HepG2 (cell line): Measurements from ENCODE around the gene ENTREP3. TPM values are rescaled to one million over a fixed set of nuclear protein-coding genes. Genes with fewer than 3 reads are reported as not detected.
A peak's percentile ranks its signal among the peaks of the same experiment; 100 is the strongest.

Source experiments
- BRCA1 ChIP-seq: sonication (generic); formaldehyde crosslinking; IDR thresholded peaks from 2 replicates; pipeline ENCODE4 v1.4.0; 2020; ENCODE audit warnings: missing genetic modification reagents
- CBX1 ChIP-seq: IDR thresholded peaks from one replicate; pipeline ENCODE4 v1.6.1; 2016; ENCODE audit warnings: antibody characterized with exemption, low read depth
- CENPX ChIP-seq: sonication (generic); formaldehyde crosslinking; IDR thresholded peaks from 2 replicates; pipeline ENCODE4 v1.9.0; 2021; ENCODE audit warnings: mild to moderate bottlenecking, missing genetic modification reagents, moderate library complexity
- DMAP1 ChIP-seq: IDR thresholded peaks from 2 replicates; pipeline ENCODE4 v1.6.1; 2016
- DR1 ChIP-seq: sonication (generic); formaldehyde crosslinking; IDR thresholded peaks from 2 replicates; pipeline ENCODE4 v1.8.0; 2021; ENCODE audit warnings: mild to moderate bottlenecking, missing genetic modification reagents, inconsistent platforms
- ESRRA ChIP-seq: sonication (generic); formaldehyde crosslinking; IDR thresholded peaks from 2 replicates; pipeline ENCODE4 v1.5.1; 2020; ENCODE audit warnings: mild to moderate bottlenecking, low read depth, missing genetic modification reagents
- HHEX ChIP-seq: IDR thresholded peaks from 2 replicates; pipeline ENCODE4 v1.6.1; 2016; ENCODE audit warnings: control low read depth
- KLF11 ChIP-seq: IDR thresholded peaks from 2 replicates; pipeline ENCODE4 v1.6.1; 2016; ENCODE audit warnings: missing compliant biosample characterization
- MBD4 ChIP-seq: IDR thresholded peaks from 2 replicates; pipeline ENCODE4 v1.6.1; 2012; ENCODE audit warnings: low read length, inconsistent platforms, borderline replicate concordance
- NFIC ChIP-seq: IDR thresholded peaks from 2 replicates; pipeline ENCODE4 v1.6.1; 2012; ENCODE audit warnings: mild to moderate bottlenecking, low read length, inconsistent platforms
- NFRKB ChIP-seq: fragments of 450-650 bp; IDR thresholded peaks from 2 replicates; pipeline ENCODE4 v1.6.1; 2017
- NR3C1 ChIP-seq: sonication (generic); formaldehyde crosslinking; IDR thresholded peaks from 2 replicates; pipeline ENCODE4 v1.4.0; 2020; ENCODE audit warnings: missing genetic modification reagents
- ZBTB7A ChIP-seq: sonication (generic); formaldehyde crosslinking; IDR thresholded peaks from 2 replicates; pipeline ENCODE4 v1.8.0; 2022; ENCODE audit warnings: mild to moderate bottlenecking, missing genetic modification reagents
- ZNF205 ChIP-seq: IDR thresholded peaks from 2 replicates; pipeline ENCODE4 v1.6.1; 2018; ENCODE audit warnings: missing biosample characterization, missing genetic modification reagents
- ZNF460 ChIP-seq: sonication (generic); formaldehyde crosslinking; IDR thresholded peaks from 2 replicates; pipeline ENCODE4 v1.5.1; 2020; ENCODE audit warnings: missing genetic modification reagents, mild to moderate bottlenecking, borderline replicate concordance
- polyA plus RNA-seq, 8 experiments: library from polyadenylated mRNA; depleted of rRNA in 3 of 8; stranded (reverse) in 7 of 8; unstranded in 1 of 8; fragments of >200 nt; fragmentation: Illumina TruSeq in 4 of 8; extraction: Trizol in 4 of 8; gene quantifications; 2 replicates each; pipeline versions ENCODE4 v1.2.1 to v1.2.3, GENCODE V29; 2011 to 2016; ENCODE audit warnings: low read depth in 4 of 8, missing spikeins in 1 of 8, mixed read lengths in 1 of 8; ENCODE audit not compliant: insufficient read depth in 1 of 8
- total RNA-seq, 5 experiments: library from RNA; depleted of rRNA; stranded (reverse); fragments of >200 nt; fragmentation: Illumina TruSeq; extraction: Trizol; gene quantifications; 2 replicates each; pipeline ENCODE4 v1.2.3, GENCODE V29; 2016; ENCODE audit warnings: low read depth in 1 of 5
- TF ChIP-seq, protein P1 (sequence below): sonication (generic); formaldehyde crosslinking; IDR thresholded peaks from 2 replicates; pipeline ENCODE4 v1.4.0; 2020; ENCODE audit warnings: missing genetic modification reagents
- TF ChIP-seq, protein P2 (sequence below): IDR thresholded peaks from 2 replicates; pipeline ENCODE4 v1.6.1; 2012; ENCODE audit warnings: inconsistent platforms
- TF ChIP-seq, protein P3 (sequence below): sonication (generic); formaldehyde crosslinking; IDR thresholded peaks from 2 replicates; pipeline ENCODE4 v1.4.0; 2020; ENCODE audit warnings: mild to moderate bottlenecking, missing genetic modification reagents
- TF ChIP-seq, protein P4 (sequence below): IDR thresholded peaks from 2 replicates; pipeline ENCODE4 v1.6.1; 2012; ENCODE audit warnings: low read depth, low read length, improper control_type of control experiment
- TF ChIP-seq, protein P5 (sequence below): sonication (generic); formaldehyde crosslinking; IDR thresholded peaks from 2 replicates; pipeline ENCODE4 v1.5.1; 2020; ENCODE audit warnings: missing genetic modification reagents, mild to moderate bottlenecking, borderline replicate concordance

ENTREP3 gene
- total and polyA plus RNA-seq, 2 of the 13 experiments (the other 11 are each of a cell fraction or from before 2014, with no cell fraction given) = 4.1 to 9.9 TPM

DNA sequence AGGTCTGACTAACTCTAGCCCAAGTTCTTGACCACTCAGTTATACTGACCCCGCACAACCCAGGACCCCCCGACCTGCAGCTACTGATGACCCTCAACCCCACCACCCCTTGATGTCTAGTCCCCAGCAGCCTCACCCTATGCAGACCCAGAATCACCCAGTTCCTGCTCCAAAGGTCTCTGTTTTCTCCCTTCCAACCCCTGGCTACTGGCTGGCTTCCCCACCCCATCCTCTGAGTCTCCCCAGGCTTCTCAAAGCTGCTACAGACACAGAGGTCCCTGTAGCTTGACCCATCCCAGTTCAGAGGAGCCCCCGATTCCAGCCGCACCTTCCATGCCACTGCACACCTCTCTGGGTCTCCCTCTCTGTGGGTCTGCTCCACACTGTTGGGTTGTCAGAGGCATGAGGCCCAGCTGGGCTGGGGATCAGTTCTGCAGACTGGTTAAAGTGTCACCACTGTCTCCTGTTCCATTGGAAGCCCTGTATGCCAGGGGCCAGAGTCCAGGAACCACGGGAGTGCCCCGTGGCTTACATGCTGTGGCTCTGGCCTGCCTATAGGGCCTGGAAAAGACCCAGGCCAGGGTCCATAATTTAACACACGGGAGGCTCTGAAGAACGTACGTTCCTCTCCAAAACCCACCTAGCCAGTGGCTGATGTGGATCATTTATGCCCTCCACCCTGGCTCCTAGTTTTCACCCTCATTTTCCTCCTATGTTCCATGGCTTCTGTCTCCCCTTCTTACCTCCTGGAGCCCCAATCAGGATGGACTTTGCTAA lies 45.5 kb upstream of the ENTREP3 start (continued):
- TF ChIP-seq, protein P1, sequence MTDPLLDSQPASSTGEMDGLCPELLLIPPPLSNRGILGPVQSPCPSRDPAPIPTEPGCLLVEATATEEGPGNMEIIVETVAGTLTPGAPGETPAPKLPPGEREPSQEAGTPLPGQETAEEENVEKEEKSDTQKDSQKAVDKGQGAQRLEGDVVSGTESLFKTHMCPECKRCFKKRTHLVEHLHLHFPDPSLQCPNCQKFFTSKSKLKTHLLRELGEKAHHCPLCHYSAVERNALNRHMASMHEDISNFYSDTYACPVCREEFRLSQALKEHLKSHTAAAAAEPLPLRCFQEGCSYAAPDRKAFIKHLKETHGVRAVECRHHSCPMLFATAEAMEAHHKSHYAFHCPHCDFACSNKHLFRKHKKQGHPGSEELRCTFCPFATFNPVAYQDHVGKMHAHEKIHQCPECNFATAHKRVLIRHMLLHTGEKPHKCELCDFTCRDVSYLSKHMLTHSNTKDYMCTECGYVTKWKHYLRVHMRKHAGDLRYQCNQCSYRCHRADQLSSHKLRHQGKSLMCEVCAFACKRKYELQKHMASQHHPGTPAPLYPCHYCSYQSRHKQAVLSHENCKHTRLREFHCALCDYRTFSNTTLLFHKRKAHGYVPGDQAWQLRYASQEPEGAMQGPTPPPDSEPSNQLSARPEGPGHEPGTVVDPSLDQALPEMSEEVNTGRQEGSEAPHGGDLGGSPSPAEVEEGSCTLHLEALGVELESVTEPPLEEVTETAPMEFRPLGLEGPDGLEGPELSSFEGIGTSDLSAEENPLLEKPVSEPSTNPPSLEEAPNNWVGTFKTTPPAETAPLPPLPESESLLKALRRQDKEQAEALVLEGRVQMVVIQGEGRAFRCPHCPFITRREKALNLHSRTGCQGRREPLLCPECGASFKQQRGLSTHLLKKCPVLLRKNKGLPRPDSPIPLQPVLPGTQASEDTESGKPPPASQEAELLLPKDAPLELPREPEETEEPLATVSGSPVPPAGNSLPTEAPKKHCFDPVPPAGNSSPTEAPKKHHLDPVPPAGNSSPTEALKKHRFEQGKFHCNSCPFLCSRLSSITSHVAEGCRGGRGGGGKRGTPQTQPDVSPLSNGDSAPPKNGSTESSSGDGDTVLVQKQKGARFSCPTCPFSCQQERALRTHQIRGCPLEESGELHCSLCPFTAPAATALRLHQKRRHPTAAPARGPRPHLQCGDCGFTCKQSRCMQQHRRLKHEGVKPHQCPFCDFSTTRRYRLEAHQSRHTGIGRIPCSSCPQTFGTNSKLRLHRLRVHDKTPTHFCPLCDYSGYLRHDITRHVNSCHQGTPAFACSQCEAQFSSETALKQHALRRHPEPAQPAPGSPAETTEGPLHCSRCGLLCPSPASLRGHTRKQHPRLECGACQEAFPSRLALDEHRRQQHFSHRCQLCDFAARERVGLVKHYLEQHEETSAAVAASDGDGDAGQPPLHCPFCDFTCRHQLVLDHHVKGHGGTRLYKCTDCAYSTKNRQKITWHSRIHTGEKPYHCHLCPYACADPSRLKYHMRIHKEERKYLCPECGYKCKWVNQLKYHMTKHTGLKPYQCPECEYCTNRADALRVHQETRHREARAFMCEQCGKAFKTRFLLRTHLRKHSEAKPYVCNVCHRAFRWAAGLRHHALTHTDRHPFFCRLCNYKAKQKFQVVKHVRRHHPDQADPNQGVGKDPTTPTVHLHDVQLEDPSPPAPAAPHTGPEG (CRISPR knock-in tag) = 0 out of 2 replicates have a peak, but pooled peaks have one; percentile 49
- TF ChIP-seq, protein P2, sequence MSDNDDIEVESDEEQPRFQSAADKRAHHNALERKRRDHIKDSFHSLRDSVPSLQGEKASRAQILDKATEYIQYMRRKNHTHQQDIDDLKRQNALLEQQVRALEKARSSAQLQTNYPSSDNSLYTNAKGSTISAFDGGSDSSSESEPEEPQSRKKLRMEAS = peak; percentile 92
- TF ChIP-seq DR1 (peak; percentile 92), ZNF205 (CRISPR knock-in tag) (peak; percentile 41; the same call in 1 of the 2 replicates), HHEX (CRISPR knock-in tag) (no peak), CENPX (no peak), NFIC (peak; percentile 23; the same call in 1 of the 2 replicates), NR3C1 (CRISPR knock-in tag) (no peak), CBX1 (no peak), BRCA1 (CRISPR knock-in tag) (peak; percentile 73; the same call in 1 of the 2 replicates), ZNF460 (CRISPR knock-in tag) (peak; percentile 74; the same call in 1 of the 2 replicates), DMAP1 (peak; percentile 61), ESRRA (CRISPR knock-in tag) (peak; percentile 81; the same call in 1 of the 2 replicates), NFRKB (no peak), MBD4 (peak; percentile 67; the same call in 1 of the 2 replicates), ZBTB7A (CRISPR knock-in tag) (peak; percentile 76; the same call in 1 of the 2 replicates), KLF11 (CRISPR knock-in tag) (0 out of 2 replicates have a peak, but pooled peaks have one; percentile 41)
- TF ChIP-seq, protein P3, sequence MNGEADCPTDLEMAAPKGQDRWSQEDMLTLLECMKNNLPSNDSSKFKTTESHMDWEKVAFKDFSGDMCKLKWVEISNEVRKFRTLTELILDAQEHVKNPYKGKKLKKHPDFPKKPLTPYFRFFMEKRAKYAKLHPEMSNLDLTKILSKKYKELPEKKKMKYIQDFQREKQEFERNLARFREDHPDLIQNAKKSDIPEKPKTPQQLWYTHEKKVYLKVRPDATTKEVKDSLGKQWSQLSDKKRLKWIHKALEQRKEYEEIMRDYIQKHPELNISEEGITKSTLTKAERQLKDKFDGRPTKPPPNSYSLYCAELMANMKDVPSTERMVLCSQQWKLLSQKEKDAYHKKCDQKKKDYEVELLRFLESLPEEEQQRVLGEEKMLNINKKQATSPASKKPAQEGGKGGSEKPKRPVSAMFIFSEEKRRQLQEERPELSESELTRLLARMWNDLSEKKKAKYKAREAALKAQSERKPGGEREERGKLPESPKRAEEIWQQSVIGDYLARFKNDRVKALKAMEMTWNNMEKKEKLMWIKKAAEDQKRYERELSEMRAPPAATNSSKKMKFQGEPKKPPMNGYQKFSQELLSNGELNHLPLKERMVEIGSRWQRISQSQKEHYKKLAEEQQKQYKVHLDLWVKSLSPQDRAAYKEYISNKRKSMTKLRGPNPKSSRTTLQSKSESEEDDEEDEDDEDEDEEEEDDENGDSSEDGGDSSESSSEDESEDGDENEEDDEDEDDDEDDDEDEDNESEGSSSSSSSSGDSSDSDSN (CRISPR knock-in tag) = peak; percentile 82
- TF ChIP-seq, protein P4, sequence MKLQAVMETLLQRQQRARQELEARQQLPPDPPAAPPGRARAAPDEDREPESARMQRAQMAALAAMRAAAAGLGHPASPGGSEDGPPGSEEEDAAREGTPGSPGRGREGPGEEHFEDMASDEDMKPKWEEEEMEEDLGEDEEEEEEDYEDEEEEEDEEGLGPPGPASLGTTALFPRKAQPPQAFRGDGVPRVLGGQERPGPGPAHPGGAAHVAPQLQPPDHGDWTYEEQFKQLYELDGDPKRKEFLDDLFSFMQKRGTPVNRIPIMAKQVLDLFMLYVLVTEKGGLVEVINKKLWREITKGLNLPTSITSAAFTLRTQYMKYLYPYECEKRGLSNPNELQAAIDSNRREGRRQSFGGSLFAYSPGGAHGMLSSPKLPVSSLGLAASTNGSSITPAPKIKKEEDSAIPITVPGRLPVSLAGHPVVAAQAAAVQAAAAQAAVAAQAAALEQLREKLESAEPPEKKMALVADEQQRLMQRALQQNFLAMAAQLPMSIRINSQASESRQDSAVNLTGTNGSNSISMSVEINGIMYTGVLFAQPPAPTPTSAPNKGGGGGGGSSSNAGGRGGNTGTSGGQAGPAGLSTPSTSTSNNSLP = no peak
- TF ChIP-seq, protein P5, sequence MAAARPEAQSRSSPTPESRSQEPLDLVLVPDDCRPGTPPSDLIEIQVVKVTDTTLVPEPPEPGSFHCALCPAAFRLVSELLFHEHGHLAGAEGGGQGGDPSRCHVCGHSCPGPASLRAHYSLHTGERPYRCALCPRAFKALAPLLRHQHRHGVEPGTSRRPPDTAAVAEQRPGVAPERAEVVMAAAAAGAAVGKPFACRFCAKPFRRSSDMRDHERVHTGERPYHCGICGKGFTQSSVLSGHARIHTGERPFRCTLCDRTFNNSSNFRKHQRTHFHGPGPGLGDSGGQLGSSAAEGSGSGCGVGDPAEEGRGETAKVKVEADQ (CRISPR knock-in tag) = peak; percentile 59; the same call in 1 of the 2 replicates
